GM10847 (cell line): ENCODE data around the gene RPL37.

ENCODE experiments used
- POLR2A ChIP-seq: IDR thresholded peaks from 2 replicates; pipeline ENCODE4 v1.6.1; 2011; ENCODE audit not compliant: insufficient read length; ENCODE audit errors: extremely low read depth

The RPL37 gene

DNA sequence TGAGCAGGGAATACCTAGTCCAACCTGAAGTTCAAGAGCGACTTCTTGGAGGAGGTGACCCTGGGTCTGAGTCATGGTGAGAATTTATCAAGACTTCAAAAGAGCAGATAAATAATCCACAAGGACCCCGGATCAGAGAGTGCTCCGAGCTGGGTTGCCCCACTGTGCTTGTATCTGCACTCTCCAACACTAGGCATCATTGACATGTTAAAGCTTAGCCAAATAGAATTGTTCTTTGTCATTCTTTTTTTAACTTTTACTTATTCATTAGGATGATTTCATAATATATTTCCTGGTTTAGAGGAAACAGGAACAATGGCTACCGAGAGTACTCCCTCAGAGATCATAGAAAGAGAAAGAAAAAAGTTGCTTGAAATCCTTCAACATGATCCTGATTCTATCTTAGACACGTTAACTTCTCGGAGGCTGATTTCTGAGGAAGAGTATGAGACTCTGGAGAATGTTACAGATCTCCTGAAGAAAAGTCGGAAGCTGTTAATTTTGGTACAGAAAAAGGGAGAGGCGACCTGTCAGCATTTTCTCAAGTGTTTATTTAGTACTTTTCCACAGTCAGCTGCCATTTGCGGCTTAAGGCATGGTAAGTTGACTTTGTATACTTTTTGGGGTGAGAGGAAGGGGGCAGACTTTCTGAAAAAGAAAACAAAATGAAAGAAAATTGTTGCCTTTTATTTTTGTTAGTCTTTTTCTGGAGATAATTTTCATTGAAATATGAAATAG lies 6.2 kb upstream of the RPL37 start, which contains the start of gene CARD6:
Gene CARD6 (plus strand): TSS at position 300 of the 738 bp plus-strand sequence. CDS start 16 bp downstream, at position 316.
- TF ChIP-seq POLR2A, result no peak

- no peak for TF ChIP-seq POLR2A
Measured at GRCh38 chr5:40838086-40838485, 3.1 kb upstream of the RPL37 start.

DNA sequence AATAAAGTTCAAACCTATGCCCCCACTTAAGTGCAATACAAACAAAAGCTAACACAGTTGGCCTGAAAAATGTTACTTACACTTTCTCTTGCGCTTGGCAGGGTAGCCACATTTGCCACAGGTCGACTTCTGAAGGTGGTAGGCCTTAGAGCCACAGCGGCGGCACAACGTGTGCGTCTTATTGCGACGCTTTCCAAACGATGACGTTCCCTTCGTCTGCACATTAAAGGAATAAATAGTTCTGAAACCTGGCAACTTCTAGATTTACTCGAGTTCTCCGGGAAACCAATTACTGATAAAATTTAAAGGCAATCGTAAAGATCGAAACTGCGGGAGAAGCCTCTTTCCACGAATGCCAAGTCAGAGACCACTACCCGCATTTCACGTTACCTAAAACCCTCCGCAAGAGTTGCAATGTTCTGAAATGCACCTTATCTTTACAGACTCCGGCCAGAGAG lies 602 bp downstream of the RPL37 start:
- no peak for TF ChIP-seq POLR2A

GRCh38 chr5:40833712-40834229 lies 1.3 kb downstream of the RPL37 start:
- no peak for TF ChIP-seq POLR2A

DNA sequence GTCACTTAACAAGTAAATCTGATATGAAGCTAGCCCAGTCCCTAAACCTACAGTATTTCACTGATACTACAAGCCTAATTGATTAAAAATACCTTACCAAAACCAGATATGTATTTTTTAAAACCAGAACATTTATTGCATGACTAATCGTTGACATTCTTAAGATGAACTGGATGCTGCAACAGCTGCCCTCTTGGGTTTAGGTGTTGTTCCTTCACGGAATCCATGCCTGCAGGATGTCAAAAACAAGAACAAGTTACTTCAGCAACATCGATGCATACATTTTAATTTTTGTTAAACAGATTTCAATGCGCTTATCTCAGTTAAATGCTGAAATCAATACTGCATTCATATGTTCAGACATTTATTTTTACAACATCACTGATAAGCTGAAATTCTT lies 2.7 kb downstream of the RPL37 start:
- no peak for TF ChIP-seq POLR2A

DNA sequence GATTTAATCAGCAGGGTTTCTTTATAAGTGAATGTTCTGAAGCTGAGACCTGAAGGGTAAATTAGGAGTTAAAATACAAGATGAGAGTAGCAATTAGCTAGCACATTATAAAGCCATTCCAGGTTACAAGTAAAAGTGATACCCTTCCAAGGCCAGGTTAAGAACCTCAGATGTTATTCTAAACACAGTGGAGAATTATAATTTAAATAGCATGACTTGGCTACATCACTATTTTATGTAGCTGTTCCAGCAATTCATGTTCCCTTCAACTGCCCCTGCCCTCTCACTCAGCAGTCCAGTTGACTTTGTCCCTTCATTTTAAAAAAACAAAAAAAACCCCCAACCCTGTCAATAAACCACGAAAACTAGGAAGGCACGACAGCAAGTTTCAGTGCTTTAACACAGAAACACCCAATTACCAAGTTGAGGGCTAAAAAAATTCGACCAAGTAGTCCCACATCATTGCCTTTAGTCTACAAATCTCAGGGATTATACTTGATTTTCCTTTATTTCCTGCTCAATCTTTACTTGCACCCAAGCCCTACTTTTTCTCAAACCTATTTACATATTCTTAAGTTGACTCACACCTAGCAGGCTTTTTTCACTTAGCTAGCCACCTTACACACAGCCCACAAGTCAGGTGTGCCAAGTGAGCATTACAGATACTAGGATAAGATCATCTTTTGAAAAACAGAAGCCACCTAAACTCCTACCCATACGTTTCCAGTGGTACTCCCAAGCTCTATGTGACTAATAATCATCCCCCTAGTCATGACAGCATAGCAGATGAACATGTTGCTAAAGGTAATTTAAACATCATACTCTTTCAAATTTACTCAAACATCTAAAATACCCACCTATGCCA lies 3.4 kb downstream of the RPL37 start:
- no peak for TF ChIP-seq POLR2A

DNA sequence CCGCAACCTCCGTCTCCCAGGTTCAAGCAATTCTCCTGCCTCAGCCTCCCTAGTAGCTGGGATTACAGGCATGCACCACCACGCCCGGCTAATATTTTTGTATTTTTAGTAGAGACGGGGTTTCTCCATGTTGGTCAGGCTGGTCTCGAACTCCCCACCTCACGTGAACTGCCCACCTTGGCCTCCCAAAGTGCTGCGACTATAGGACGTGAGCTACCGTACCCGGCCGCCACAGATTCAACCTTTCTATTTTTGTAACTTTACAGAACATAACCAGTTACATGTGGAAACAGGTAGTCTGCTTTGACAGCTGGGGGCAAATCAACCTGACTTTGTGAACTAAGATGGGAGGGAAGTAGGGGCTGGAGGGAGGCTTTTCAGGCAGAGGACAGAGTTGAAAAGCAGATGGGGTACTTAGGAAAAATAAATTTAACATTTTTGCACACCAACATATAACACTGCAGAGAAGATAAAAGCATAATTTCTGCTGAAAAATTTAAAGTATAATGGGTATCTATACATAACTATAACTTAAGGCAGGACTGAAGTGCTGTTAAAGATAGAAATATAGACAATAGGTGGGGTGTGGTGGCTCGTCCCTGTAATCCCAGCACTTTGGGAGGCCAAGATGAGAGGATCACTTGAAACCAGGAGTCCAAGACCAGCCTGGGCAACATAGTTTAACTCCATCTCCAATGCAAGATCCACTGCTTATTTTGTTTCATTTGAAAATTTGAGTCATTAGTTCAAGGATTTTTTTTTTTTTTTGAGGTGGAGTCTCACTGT lies 5.1 kb downstream of the RPL37 start:
- no peak for TF ChIP-seq POLR2A

- no peak for TF ChIP-seq POLR2A
Measured at GRCh38 chr5:40828690-40829661, 6.0 kb downstream of the RPL37 start.

DNA sequence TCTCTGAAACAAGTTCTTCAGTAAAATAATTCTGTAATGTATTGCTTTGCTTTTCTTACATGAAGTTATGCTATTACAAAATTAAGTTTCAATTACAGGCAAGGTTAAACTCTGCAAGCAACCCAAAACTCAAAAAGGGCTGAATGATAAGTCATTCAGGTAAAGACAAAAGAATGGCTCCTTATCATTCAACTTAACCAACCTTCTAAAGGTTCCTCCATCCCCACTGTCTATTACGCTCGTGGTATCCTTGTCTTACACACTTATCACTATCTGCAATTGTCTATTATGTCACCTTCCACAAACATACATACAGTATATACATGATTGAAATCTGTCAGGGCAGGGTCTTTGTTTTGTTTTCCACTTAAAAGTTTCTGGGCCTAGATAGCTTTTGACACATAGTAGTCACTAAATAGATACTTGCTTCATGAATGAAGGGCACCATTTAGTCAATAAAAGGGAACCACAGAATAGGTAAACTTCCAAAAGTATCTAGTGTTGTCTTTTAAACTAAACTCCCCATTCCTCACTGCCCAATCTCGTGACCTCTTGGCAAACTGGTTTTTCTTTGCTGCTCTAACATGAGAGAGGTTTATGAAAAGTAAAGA lies 6.9 kb downstream of the RPL37 start:
- no peak for TF ChIP-seq POLR2A

GRCh38 chr5:40827188-40827977 lies 7.6 kb downstream of the RPL37 start:
- TF ChIP-seq POLR2A, result no peak

DNA sequence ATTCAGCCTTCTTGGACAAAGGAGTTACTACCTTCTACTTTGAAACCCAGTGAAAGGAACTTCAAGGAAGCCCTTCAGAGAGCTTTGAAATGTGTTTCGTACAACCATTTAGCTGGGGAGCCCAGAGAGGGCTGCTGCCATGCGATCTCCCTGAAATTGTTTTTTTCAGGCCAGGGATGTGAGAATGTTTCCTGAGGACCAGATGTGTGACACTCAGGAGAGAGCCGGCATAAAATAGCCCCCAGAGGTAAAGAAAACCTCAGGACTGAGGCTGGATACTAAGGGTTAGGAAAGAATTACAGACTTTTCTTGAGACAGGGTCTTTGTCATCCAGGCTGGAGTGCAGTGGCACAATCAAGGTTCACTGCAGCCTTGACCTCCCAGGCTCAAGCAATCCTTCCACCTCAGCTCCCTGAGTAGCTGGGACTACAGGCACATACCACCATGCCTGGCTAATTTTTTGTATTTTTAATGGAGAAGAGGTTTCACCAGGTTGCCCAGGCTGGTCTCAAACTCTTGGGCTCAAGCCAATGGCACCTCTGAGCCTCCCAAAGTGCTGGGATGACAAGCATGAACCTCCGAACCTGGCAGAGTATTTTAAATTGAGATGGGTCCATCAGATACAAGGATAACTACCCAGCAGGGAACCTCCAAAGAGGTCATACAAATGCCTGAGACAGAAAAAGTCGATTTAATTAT lies 8.4 kb downstream of the RPL37 start:
- TF ChIP-seq POLR2A, result no peak

DNA sequence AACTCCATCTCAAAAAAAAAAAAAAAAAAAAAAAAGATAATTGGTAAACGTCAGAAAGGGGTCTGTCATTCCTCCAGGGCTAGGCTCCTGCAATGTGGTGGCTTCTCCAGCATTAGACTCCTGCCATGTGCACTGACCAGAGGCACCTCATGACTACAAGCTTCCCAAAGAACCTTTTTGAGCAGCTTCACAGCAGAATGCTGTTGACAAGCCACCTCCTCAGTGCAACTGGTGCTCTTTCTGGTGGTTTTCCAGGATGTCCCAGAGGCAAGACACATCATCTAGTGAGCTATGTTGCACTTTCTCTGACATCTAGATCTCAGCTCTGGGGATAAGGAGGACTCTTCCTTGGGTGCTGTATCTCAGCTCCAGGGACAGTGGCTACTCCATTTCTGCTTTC lies 11.6 kb downstream of the RPL37 start:
- no peak for TF ChIP-seq POLR2A
